Calu3 (cell line): Measurements from ENCODE around the gene RASGRF1. TPM values are rescaled to one million over a fixed set of nuclear protein-coding genes. Genes with fewer than 3 reads are reported as not detected.

Source experiments
- Bru-seq: library from RNA; stranded (reverse); fragments of 400-500 nt; gene quantifications from one replicate; lab custom pipeline; 2021; lab: Mats Ljungman, UMichigan
- BruChase-seq, 2 experiments: library from RNA; stranded (reverse); fragments of 400-500 nt; gene quantifications; one replicate each; lab custom pipeline; 2021; lab: Mats Ljungman, UMichigan
- BruUV-seq: library from RNA; stranded (reverse); fragments of 400-500 nt; replicated peaks from 2 replicates; lab custom pipeline; 2021; lab: Mats Ljungman, UMichigan
- CTCF ChIA-PET: fragments of 300-600 bp; sonication (Branson Sonifier 250); formaldehyde crosslinking; loops from one replicate; lab custom pipeline; 2022; ENCODE audit warnings: antibody characterized with exemption; lab: Charles Lee
- DNase-seq: peaks from one replicate; pipeline ENCODE4 v3.0.0; 2022
- H3K27ac Mint-ChIP-seq: one replicate; pipeline ENCODE4 v1.8.0; 2022; ENCODE audit warnings: mixed read lengths; ENCODE audit not compliant: unreplicated experiment
- H3K27me3 Mint-ChIP-seq: one replicate; pipeline ENCODE4 v1.8.0; 2022; ENCODE audit warnings: mixed read lengths; ENCODE audit not compliant: unreplicated experiment
- H3K36me3 Mint-ChIP-seq: one replicate; pipeline ENCODE4 v1.8.0; 2022; ENCODE audit warnings: mild to moderate bottlenecking, moderate library complexity, mixed read lengths; ENCODE audit not compliant: insufficient read depth, unreplicated experiment
- H3K4me1 Mint-ChIP-seq: one replicate; pipeline ENCODE4 v1.8.0; 2022; ENCODE audit warnings: mild to moderate bottlenecking, low read depth, mixed read lengths; ENCODE audit not compliant: unreplicated experiment
- H3K4me3 Mint-ChIP-seq: one replicate; pipeline ENCODE4 v1.8.0; 2022; ENCODE audit warnings: mild to moderate bottlenecking, low read depth, moderate library complexity, mixed read lengths; ENCODE audit not compliant: unreplicated experiment
- H3K9me3 Mint-ChIP-seq: one replicate; pipeline ENCODE4 v1.8.0; 2022; ENCODE audit warnings: low read depth, mixed read lengths; ENCODE audit not compliant: unreplicated experiment
- intact Hi-C: fragments of 100-400 bp; cut with micrococcal nuclease; formaldehyde crosslinking; loops from one replicate; pipeline ENCODE4 v1.10.0; 2022; ENCODE audit not compliant: unreplicated experiment
- long read RNA-seq: library from polyadenylated mRNA; stranded (forward); transcript quantifications from one replicate; pipeline ENCODE4 v2.0.0, GENCODE V29; 2022
- total RNA-seq: library from RNA; stranded (reverse); gene quantifications from 2 replicates; pipeline ENCODE4 v1.2.3, GENCODE V29; 2022
- TF ChIP-seq, protein P1 (sequence below): fragments of 200-600 bp; IDR thresholded peaks from one replicate; pipeline ENCODE4 v1.8.0; 2022; ENCODE audit warnings: antibody characterized with exemption; ENCODE audit not compliant: unreplicated experiment

RASGRF1 gene, protein sequence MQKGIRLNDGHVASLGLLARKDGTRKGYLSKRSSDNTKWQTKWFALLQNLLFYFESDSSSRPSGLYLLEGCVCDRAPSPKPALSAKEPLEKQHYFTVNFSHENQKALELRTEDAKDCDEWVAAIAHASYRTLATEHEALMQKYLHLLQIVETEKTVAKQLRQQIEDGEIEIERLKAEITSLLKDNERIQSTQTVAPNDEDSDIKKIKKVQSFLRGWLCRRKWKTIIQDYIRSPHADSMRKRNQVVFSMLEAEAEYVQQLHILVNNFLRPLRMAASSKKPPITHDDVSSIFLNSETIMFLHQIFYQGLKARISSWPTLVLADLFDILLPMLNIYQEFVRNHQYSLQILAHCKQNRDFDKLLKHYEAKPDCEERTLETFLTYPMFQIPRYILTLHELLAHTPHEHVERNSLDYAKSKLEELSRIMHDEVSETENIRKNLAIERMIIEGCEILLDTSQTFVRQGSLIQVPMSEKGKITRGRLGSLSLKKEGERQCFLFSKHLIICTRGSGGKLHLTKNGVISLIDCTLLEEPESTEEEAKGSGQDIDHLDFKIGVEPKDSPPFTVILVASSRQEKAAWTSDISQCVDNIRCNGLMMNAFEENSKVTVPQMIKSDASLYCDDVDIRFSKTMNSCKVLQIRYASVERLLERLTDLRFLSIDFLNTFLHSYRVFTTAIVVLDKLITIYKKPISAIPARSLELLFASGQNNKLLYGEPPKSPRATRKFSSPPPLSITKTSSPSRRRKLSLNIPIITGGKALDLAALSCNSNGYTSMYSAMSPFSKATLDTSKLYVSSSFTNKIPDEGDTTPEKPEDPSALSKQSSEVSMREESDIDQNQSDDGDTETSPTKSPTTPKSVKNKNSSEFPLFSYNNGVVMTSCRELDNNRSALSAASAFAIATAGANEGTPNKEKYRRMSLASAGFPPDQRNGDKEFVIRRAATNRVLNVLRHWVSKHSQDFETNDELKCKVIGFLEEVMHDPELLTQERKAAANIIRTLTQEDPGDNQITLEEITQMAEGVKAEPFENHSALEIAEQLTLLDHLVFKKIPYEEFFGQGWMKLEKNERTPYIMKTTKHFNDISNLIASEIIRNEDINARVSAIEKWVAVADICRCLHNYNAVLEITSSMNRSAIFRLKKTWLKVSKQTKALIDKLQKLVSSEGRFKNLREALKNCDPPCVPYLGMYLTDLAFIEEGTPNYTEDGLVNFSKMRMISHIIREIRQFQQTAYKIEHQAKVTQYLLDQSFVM (N-terminal part only)
- total RNA-seq: 2.2 and 2.9 TPM in 2 replicates
- percentile 23 among the genes with signal in this experiment for Bru-seq, nascent RNA
- percentile 28 among the genes with signal in this experiment for BruChase-seq, experiment 1, labeled RNA remaining after a 6-hour chase
- BruChase-seq, experiment 2, labeled RNA remaining after a 2-hour chase: percentile 23 among the genes with signal in this experiment
- long read RNA-seq, partial matches to known transcripts: 0 of 2 reads
- long read RNA-seq, other reads (novel, unspliced or antisense): 2 of 2 reads

DNA sequence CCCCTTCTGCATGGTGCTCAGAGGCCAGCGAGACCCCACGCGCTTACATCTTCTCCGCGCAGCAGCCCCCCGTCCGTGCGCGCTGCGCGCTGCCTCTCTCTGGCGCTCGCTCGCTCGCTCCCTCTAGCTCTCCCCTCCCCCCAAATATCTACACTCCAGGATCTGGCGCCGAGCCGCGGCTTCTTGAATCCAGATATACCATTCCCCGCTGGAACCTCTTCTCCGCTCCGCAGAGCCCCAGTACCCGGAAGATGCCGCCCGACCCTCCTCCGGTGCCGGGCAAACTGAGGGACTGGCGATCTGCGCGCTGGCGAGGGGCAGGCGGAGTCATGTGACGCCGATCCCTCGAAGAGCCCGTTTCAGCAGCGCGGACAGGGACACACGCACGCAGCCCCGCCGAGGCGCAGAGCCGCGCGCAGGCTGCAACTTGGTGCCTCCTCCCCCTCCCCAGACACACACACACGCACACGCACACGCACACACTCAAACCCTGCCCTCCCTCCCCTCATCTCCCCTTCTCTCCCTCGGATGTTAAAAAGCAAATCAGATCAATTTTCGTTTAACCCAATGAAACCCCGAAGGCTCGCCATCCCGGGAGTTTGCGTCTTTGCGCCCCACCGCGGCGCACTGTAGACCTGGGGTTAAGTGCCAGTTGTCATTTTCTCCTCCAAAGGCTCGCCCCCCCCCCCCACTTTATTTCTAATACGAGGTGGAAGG, at the start of gene RASGRF1:
TSS of gene RASGRF1 (minus strand) at position 294 of the 717 bp plus-strand sequence. CDS start at position 12, 282 bp downstream.
- Mint-ChIP-seq H3K36me3 (no peaks in the 10 kb centered on the region), H3K4me3 (peak within 1 kb of the TSS; percentile 8), H3K27ac (no peak within 1 kb of the TSS), H3K4me1 (no peaks in the 10 kb centered on the region), H3K9me3 (no peaks in the 10 kb centered on the region), H3K27me3 (peaks cover 97% of the 10 kb centered on the region)
- no TSS peak for BruUV-seq
- intact Hi-C loops: no loop called here
- CTCF ChIA-PET: interaction anchor here (0.6 to 1.0 kb wide), 3 partner anchors 23 to 209 kb away, joined by 3 to 8 read pairs (median 6); no protein-coding TSS in a partner anchor
- TF ChIP-seq, protein P1, sequence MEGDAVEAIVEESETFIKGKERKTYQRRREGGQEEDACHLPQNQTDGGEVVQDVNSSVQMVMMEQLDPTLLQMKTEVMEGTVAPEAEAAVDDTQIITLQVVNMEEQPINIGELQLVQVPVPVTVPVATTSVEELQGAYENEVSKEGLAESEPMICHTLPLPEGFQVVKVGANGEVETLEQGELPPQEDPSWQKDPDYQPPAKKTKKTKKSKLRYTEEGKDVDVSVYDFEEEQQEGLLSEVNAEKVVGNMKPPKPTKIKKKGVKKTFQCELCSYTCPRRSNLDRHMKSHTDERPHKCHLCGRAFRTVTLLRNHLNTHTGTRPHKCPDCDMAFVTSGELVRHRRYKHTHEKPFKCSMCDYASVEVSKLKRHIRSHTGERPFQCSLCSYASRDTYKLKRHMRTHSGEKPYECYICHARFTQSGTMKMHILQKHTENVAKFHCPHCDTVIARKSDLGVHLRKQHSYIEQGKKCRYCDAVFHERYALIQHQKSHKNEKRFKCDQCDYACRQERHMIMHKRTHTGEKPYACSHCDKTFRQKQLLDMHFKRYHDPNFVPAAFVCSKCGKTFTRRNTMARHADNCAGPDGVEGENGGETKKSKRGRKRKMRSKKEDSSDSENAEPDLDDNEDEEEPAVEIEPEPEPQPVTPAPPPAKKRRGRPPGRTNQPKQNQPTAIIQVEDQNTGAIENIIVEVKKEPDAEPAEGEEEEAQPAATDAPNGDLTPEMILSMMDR: no peak
- no peak for DNase-seq

DNA sequence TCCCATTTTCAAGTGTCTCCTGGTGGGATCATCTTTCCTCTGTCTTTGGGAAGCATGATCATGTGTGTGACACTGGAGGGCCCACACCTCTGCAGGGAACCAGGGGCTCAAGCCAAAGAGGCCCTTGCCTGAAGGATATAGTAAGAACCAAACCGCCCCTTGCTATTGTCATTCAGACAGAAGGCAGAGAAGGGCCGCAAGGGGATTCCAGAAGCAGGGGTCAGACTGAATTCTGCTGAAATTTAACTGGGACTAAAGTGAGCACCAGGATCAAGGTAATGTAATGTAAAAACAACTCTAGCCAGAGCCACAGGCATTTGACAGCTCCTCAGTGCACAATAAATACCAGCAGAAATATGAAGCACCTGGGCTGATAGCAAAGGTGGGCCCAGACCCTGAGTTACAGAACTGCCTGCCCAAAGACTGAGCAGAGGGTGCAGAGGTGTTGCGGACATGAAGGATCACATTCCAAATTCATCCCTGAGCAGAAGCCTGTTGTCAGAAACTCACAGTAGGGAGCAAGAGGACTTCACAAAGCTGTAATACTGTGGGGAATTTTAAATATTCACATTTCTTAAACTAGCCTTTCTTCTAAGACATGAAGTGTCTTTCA, 46.0 kb upstream of the RASGRF1 start:
- no peaks in the 10 kb centered on the region for H3K36me3 Mint-ChIP-seq
- no peaks in the 10 kb centered on the region for H3K4me1 Mint-ChIP-seq
- intact Hi-C loops: no loop called here
- peaks cover 5% of the 10 kb centered on the region for H3K9me3 Mint-ChIP-seq
- H3K27me3 Mint-ChIP-seq: peaks cover 100% of the 10 kb centered on the region
- no TSS peak for BruUV-seq
- no peak overlapping the region for H3K4me3 Mint-ChIP-seq
- CTCF ChIA-PET: no interaction called here
- no peak for DNase-seq
- no peak overlapping the region for H3K27ac Mint-ChIP-seq
- TF ChIP-seq, protein P1: no peak

DNA sequence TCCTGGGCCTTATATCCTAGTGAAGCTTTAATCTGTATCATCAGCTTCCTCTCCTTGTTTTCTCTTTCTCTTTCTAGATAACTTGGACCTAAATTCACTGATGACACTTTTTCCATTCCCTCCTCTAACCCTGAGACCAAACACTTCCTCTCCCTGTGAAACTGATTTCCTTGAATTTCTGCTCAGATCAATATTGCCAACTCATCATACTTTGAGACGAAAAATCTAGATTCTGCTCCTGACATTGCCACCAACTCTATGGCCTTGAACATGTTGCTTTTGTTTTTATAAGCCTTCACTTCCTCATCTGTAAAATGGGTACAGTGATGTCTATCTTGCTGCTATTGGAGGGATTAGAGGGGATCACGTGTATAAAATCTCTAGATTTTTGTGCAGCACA, 42.7 kb upstream of the RASGRF1 start:
- no TSS peak for BruUV-seq
- Mint-ChIP-seq H3K4me3 (no peak overlapping the region), H3K27ac (no peak overlapping the region), H3K27me3 (peaks cover 100% of the 10 kb centered on the region), H3K4me1 (no peaks in the 10 kb centered on the region), H3K36me3 (no peaks in the 10 kb centered on the region), H3K9me3 (peaks cover 5% of the 10 kb centered on the region)
- intact Hi-C loops: no loop called here
- TF ChIP-seq, protein P1: no peak
- no peak for DNase-seq
- CTCF ChIA-PET: no interaction called here
